NB4 (cell line): ENCODE results near the gene ERGIC1.

Experiments
- CTCF ChIP-seq: IDR thresholded peaks from one replicate; pipeline ENCODE4 v1.5.1; 2012; ENCODE audit warnings: low read depth, low read length
- POLR2A ChIP-seq: IDR thresholded peaks from 2 replicates; pipeline ENCODE4 v1.6.1; 2011; ENCODE audit warnings: mild to moderate bottlenecking; ENCODE audit not compliant: insufficient read length; ENCODE audit errors: extremely low read depth
- TF ChIP-seq, protein P1 (sequence below): IDR thresholded peaks from 2 replicates; pipeline ENCODE4 v1.6.1; 2011; ENCODE audit warnings: low read depth, low read length

DNA sequence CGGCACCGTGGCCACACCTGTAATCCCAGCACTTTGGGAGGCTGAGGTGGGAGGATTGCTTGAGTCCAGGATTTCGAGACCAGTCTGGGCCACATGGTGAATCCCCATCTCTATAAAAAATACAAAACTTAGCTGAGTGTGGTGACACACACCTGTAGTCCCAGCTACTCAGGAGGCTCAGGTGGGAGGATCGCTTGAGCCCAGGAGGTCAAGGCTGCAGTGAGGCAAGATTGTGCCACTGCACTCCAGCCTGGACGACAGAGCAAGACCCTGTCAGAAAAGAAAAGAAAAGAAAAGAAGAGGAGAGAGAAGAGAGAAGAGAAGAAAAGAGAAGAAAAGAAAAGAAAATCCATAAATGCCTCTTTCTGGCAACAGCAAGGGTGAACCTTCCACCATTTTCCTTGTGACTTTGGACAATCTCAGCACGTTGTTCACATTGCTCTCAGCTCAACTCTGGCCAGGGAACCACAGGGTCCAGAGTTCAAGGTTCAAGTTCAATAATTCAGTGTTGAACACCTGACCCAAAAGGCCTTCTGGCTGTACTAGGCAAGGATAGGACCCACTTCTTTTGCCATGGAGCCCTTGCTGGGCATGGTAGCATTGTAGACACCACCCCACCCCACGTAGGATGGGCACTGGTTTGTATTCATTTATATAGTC lies 48.5 kb upstream of the ERGIC1 start:
- TF ChIP-seq CTCF = no peak
- TF ChIP-seq POLR2A = no peak
- TF ChIP-seq, protein P1, sequence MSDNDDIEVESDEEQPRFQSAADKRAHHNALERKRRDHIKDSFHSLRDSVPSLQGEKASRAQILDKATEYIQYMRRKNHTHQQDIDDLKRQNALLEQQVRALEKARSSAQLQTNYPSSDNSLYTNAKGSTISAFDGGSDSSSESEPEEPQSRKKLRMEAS = no peak
